Trophoblast cell (in vitro differentiated cells and primary cell): ENCODE measurements around the gene GADD45G.

Source experiments
- DNase-seq, 2 donors: peaks; one replicate each; pipeline ENCODE4 v3.0.0-alpha.2; 2016
- H2AFZ ChIP-seq: 2 replicates; pipeline ENCODE4 v1.6.1; 2013; ENCODE audit warnings: low read length, moderate library complexity, mild to moderate bottlenecking; ENCODE audit not compliant: insufficient read depth, poor library complexity
- H2AK5ac ChIP-seq: 2 replicates; pipeline ENCODE4 v1.6.1; 2013; ENCODE audit warnings: mild to moderate bottlenecking, low read length
- H2BK120ac ChIP-seq: 2 replicates; pipeline ENCODE4 v1.6.1; 2013; ENCODE audit warnings: low read length, mild to moderate bottlenecking, moderate library complexity; ENCODE audit not compliant: insufficient read depth, poor library complexity
- H2BK12ac ChIP-seq: 2 replicates; pipeline ENCODE4 v1.6.1; 2013; ENCODE audit warnings: mild to moderate bottlenecking, low read length, moderate library complexity
- H2BK5ac ChIP-seq: 2 replicates; pipeline ENCODE4 v1.6.1; 2013; ENCODE audit warnings: low read length, low read depth, moderate library complexity, mild to moderate bottlenecking; ENCODE audit not compliant: poor library complexity
- H3K14ac ChIP-seq: 2 replicates; pipeline ENCODE4 v1.6.1; 2013; ENCODE audit warnings: mild to moderate bottlenecking, low read length
- H3K18ac ChIP-seq: 2 replicates; pipeline ENCODE4 v1.6.1; 2013; ENCODE audit warnings: mild to moderate bottlenecking, low read length
- H3K23ac ChIP-seq: 2 replicates; pipeline ENCODE4 v1.6.1; 2013; ENCODE audit warnings: low read length
- H3K27ac ChIP-seq: 2 replicates; pipeline ENCODE4 v1.5.1; 2013; ENCODE audit warnings: low read depth, mild to moderate bottlenecking, inconsistent platforms, low read length, moderate library complexity
- H3K27me3 ChIP-seq: 2 replicates; pipeline ENCODE4 v1.6.1; 2013; ENCODE audit warnings: inconsistent platforms, mild to moderate bottlenecking, low read length, moderate library complexity; ENCODE audit not compliant: insufficient read depth
- H3K36me3 ChIP-seq, 2 experiments: 1 replicate in 1 of 2; 2 replicates in 1 of 2; pipeline ENCODE4 v1.6.1; 2013; ENCODE audit warnings: low read length in 2 of 2, mild to moderate bottlenecking in 2 of 2, moderate library complexity in 1 of 2; ENCODE audit not compliant: insufficient read depth in 2 of 2, control insufficient read depth in 1 of 2
- H3K4ac ChIP-seq: 2 replicates; pipeline ENCODE4 v1.6.1; 2013; ENCODE audit warnings: low read depth, mild to moderate bottlenecking, low read length, moderate library complexity
- H3K4me1 ChIP-seq, 2 experiments: 1 replicate in 1 of 2; 2 replicates in 1 of 2; pipeline ENCODE4 v1.6.1; 2013; ENCODE audit warnings: low read length in 2 of 2, mild to moderate bottlenecking in 2 of 2, moderate library complexity in 1 of 2; ENCODE audit not compliant: insufficient read depth in 2 of 2, control insufficient read depth in 1 of 2
- H3K4me2 ChIP-seq: 2 replicates; pipeline ENCODE4 v1.6.1; 2013; ENCODE audit warnings: inconsistent platforms, mild to moderate bottlenecking, low read length, moderate library complexity
- H3K4me3 ChIP-seq: 2 replicates; pipeline ENCODE4 v1.5.1; 2013; ENCODE audit warnings: mild to moderate bottlenecking, low read depth, low read length, inconsistent platforms
- H3K79me1 ChIP-seq: one replicate; pipeline ENCODE4 v1.6.1; 2013; ENCODE audit warnings: low read length
- H3K79me2 ChIP-seq: 2 replicates; pipeline ENCODE4 v1.6.1; 2013; ENCODE audit warnings: low read length, mild to moderate bottlenecking; ENCODE audit not compliant: control insufficient read depth, insufficient read depth, poor library complexity
- H3K9ac ChIP-seq: 2 replicates; pipeline ENCODE4 v1.6.1; 2013; ENCODE audit warnings: mild to moderate bottlenecking, low read length
- H3K9me3 ChIP-seq: 2 replicates; pipeline ENCODE4 v1.6.1; 2013; ENCODE audit warnings: low read depth, mild to moderate bottlenecking, control low read depth, inconsistent platforms, low read length; ENCODE audit not compliant: insufficient read depth
- H4K12ac ChIP-seq: 2 replicates; pipeline ENCODE4 v1.6.1; 2013; ENCODE audit warnings: low read depth, mild to moderate bottlenecking, low read length, moderate library complexity
- H4K8ac ChIP-seq: 2 replicates; pipeline ENCODE4 v1.6.1; 2013; ENCODE audit warnings: low read depth, mild to moderate bottlenecking, low read length, moderate library complexity
- H4K91ac ChIP-seq: one replicate; pipeline ENCODE4 v1.6.1; 2013; ENCODE audit warnings: low read depth, mild to moderate bottlenecking, low read length, moderate library complexity
- WGBS: extraction: QIAGEN DNeasy Blood & Tissue Kit; methylation state at CpG from one replicate; pipeline ENCODE4 v1.1.7; 2013; ENCODE audit warnings: missing lambda C conversion rate; ENCODE audit not compliant: insufficient read length, insufficient coverage; ENCODE audit errors: extremely low coverage; 5-methylcytosine and 5-hydroxymethylcytosine counted together

The GADD45G gene

GRCh38 chr9:89634995-89635742 is 30.4 kb downstream of the GADD45G start:
- no peak overlapping the region for H3K4me3 ChIP-seq
- WGBS, result no CpG with 5 or more reads among the region's 7 CpGs
- no peak overlapping the region for H2AFZ ChIP-seq
- DNase-seq, result peak; percentile 44 to 64
- H2AK5ac ChIP-seq, result no peak overlapping the region
- H4K8ac ChIP-seq, result no peak overlapping the region
- H3K27me3 ChIP-seq, result no peaks in the 10 kb centered on the region
- no peak overlapping the region for H3K14ac ChIP-seq
- no peak overlapping the region for H3K4me2 ChIP-seq
- H4K12ac ChIP-seq, result no peak overlapping the region
- peaks cover 2% of the 10 kb centered on the region for H3K9me3 ChIP-seq
- peaks cover 22 to 30% of the 10 kb centered on the region in 2 experiments for H3K4me1 ChIP-seq
- no peak overlapping the region for H3K23ac ChIP-seq
- H3K79me1 ChIP-seq, result peaks cover 10% of the 10 kb centered on the region
- H2BK5ac ChIP-seq, result no peak overlapping the region
- H2BK120ac ChIP-seq, result no peak overlapping the region
- H3K36me3 ChIP-seq, result no peaks in the 10 kb centered on the region
- H3K9ac ChIP-seq, result no peak overlapping the region
- no peak overlapping the region for H4K91ac ChIP-seq
- no peak overlapping the region for H3K18ac ChIP-seq
- H3K4ac ChIP-seq, result no peak overlapping the region
- H2BK12ac ChIP-seq, result no peak overlapping the region
- no peak overlapping the region for H3K27ac ChIP-seq
- H3K79me2 ChIP-seq, result no peaks in the 10 kb centered on the region

- Histone ChIP-seq H2AFZ (no peak overlapping the region), H2AK5ac (no peak overlapping the region), H2BK120ac (no peak overlapping the region), H4K12ac (no peak overlapping the region), H3K4ac (no peak overlapping the region), H3K27me3 (no peaks in the 10 kb centered on the region), H4K8ac (no peak overlapping the region), H3K4me3 (no peak overlapping the region), H2BK5ac (no peak overlapping the region), H3K4me2 (no peak overlapping the region), H3K14ac (no peak overlapping the region), H3K4me1 (peaks cover 22 to 35% of the 10 kb centered on the region in 2 experiments), H4K91ac (no peak overlapping the region), H3K79me2 (no peaks in the 10 kb centered on the region), H3K23ac (no peak overlapping the region), H3K27ac (no peak overlapping the region), H3K9me3 (peaks cover 2% of the 10 kb centered on the region), H2BK12ac (no peak overlapping the region), H3K36me3 (no peaks in the 10 kb centered on the region), H3K79me1 (peaks cover 14% of the 10 kb centered on the region), H3K18ac (no peak overlapping the region), H3K9ac (no peak overlapping the region)
- DNase-seq, result peak; percentile 88 to 96
- no CpG with 5 or more reads among the region's 5 CpGs for WGBS
Observed at GRCh38 chr9:89635816-89636215, 31.0 kb downstream of the GADD45G start.

GRCh38 chr9:89637787-89638186 is 33.0 kb downstream of the GADD45G start:
- Histone ChIP-seq H3K9me3 (peaks cover 2% of the 10 kb centered on the region), H3K4ac (no peak overlapping the region), H3K14ac (peak overlapping the region; percentile 9), H3K18ac (no peak overlapping the region), H3K36me3 (no peaks in the 10 kb centered on the region), H3K4me2 (no peak overlapping the region), H3K9ac (no peak overlapping the region), H3K23ac (no peak overlapping the region), H2AFZ (no peak overlapping the region), H4K8ac (no peak overlapping the region), H3K79me2 (no peaks in the 10 kb centered on the region), H3K79me1 (peaks cover 25% of the 10 kb centered on the region), H3K27me3 (no peaks in the 10 kb centered on the region), H3K27ac (no peak overlapping the region), H2AK5ac (no peak overlapping the region), H3K4me1 (peaks cover 36 to 50% of the 10 kb centered on the region in 2 experiments), H4K12ac (no peak overlapping the region), H3K4me3 (no peak overlapping the region), H4K91ac (peak overlapping the region; percentile 4), H2BK120ac (no peak overlapping the region), H2BK5ac (no peak overlapping the region), H2BK12ac (peak overlapping the region; percentile 38)
- peak; percentile 30 to 48 for DNase-seq
- WGBS, result no CpG with 5 or more reads among the region's 6 CpGs

- Histone ChIP-seq H2BK5ac (no peak overlapping the region), H2BK12ac (peak overlapping the region; percentile 15), H3K4ac (no peak overlapping the region), H4K8ac (no peak overlapping the region), H3K36me3 (no peaks in the 10 kb centered on the region), H3K4me3 (no peak overlapping the region), H2BK120ac (no peak overlapping the region), H2AK5ac (no peak overlapping the region), H3K4me2 (no peak overlapping the region), H3K27me3 (no peaks in the 10 kb centered on the region), H3K18ac (no peak overlapping the region), H4K91ac (no peak overlapping the region), H3K27ac (no peak overlapping the region), H3K79me2 (no peaks in the 10 kb centered on the region), H3K14ac (no peak overlapping the region), H4K12ac (no peak overlapping the region), H3K79me1 (peaks cover 27% of the 10 kb centered on the region), H3K9me3 (peaks cover 2% of the 10 kb centered on the region), H2AFZ (no peak overlapping the region), H3K23ac (no peak overlapping the region), H3K9ac (no peak overlapping the region), H3K4me1 (peaks cover 38 to 50% of the 10 kb centered on the region in 2 experiments)
- no peak for DNase-seq
- WGBS, result no CpG with 5 or more reads among the region's 5 CpGs
Observed at GRCh38 chr9:89638359-89638758, 33.5 kb downstream of the GADD45G start.
